Small intestine (tissue), 7 donors: Measurements from ENCODE around the gene DGKH. TPM values are rescaled to one million over a fixed set of nuclear protein-coding genes. Genes with fewer than 3 reads are reported as not detected.
"Not testable (repeated sequence)": the region's sequence is repeated elsewhere in the genome, so short reads cannot be mapped to it uniquely, and the experiment has no call there.

Experiments
- DNase-seq, 2 donors: peaks; one replicate each; pipeline versions ENCODE4 v3.0.0 to v3.0.0-alpha.2; 2013
- FAIRE-seq: peaks from 2 replicates; lab custom pipeline; 2012; peaks lifted over from hg19 to GRCh38; lab: Jason Lieb, UNC
- H3K27ac ChIP-seq, 3 donors: one replicate each; pipeline ENCODE4 v1.5.1; 2013; ENCODE audit warnings: low read length in 2 of 3, mild to moderate bottlenecking in 2 of 3, control low read depth in 1 of 3, inconsistent platforms in 1 of 3, low read depth in 1 of 3, moderate library complexity in 1 of 3
- H3K27me3 ChIP-seq, 3 donors: one replicate each; pipeline ENCODE4 v1.6.1; 2013; ENCODE audit warnings: low read length in 3 of 3, inconsistent platforms in 1 of 3; ENCODE audit not compliant: control insufficient read depth in 3 of 3, insufficient read depth in 3 of 3
- H3K36me3 ChIP-seq, 3 donors: one replicate each; pipeline ENCODE4 v1.6.1; 2013; ENCODE audit warnings: low read length in 3 of 3, inconsistent platforms in 1 of 3, low read depth in 1 of 3, mild to moderate bottlenecking in 1 of 3, moderate library complexity in 1 of 3; ENCODE audit not compliant: control insufficient read depth in 3 of 3, insufficient read depth in 2 of 3
- H3K4me1 ChIP-seq, 3 donors: one replicate each; pipeline ENCODE4 v1.6.1; 2013; ENCODE audit warnings: low read length in 2 of 3, inconsistent platforms in 1 of 3, low read depth in 1 of 3, mild to moderate bottlenecking in 1 of 3, moderate library complexity in 1 of 3; ENCODE audit not compliant: control insufficient read depth in 3 of 3, insufficient read depth in 2 of 3
- H3K4me3 ChIP-seq, 3 donors: one replicate each; pipeline ENCODE4 v1.5.1; 2013; ENCODE audit warnings: low read length in 3 of 3, control low read depth in 1 of 3, inconsistent platforms in 1 of 3, low read depth in 1 of 3, mild to moderate bottlenecking in 1 of 3, moderate library complexity in 1 of 3
- H3K9me3 ChIP-seq, 2 donors: one replicate each; pipeline ENCODE4 v1.6.1; 2013; ENCODE audit warnings: low read depth in 1 of 2, low read length in 1 of 2; ENCODE audit not compliant: control insufficient read depth in 2 of 2, insufficient read depth in 1 of 2
- WGBS, 3 donors: extraction: QIAGEN DNeasy Blood & Tissue Kit; methylation state at CpG; one replicate each; pipeline ENCODE4 v1.1.7; 2013; 5-methylcytosine and 5-hydroxymethylcytosine counted together
- polyA plus RNA-seq, 4 donors: library from polyadenylated mRNA; stranded (reverse) in 3 of 4; unstranded in 1 of 4; fragments of 200-250 nt in 3 of 4; fragments of 120-200 nt in 1 of 4; gene quantifications; one replicate each; pipeline versions ENCODE4 v1.2.1 to v1.2.3, GENCODE V29; 2013
- donor health status: healthy with polysubstance abuse.
- donor health status: control.
- donor health status: control.
- donor health status: Bipolar disorder and iron deficiency.
- donor health status: healthy.

Gene DGKH
- polyA plus RNA-seq, 4 donors: 0.45 to 4.5 (median 2.0) TPM

- not testable (repeated sequence) for DNase-seq, H3K4me1 ChIP-seq, FAIRE-seq, H3K36me3 ChIP-seq, H3K27ac ChIP-seq, H3K9me3 ChIP-seq, H3K4me3 ChIP-seq, H3K27me3 ChIP-seq
- WGBS, 3 donors: 97 to 100% (median 98%) methylated on average over 5 of the region's 5 CpGs
These were observed 178.3 kb downstream of the DGKH start for GRCh38 chr13:42226759-42227158.

DNA sequence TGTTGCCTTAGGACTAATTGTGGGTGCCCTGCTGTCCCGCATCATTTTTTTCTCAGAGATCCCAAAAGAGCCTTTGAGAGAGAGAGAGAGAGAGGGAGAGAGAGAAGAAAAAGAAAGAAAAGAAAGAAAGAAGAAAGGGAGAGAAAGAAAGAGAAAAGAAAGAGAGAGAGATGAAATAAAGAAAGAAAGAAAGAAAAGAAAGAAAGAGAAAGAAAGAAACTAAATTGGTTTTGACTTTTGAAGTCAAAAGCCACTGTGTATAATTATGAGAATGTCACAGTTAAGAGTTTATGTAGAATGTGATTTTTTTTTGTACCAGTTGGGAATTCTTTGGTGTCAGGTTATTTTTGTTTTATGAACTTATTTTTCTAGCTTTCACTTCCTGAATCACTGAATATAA, 180.1 kb downstream of the DGKH start:
- no peak overlapping the region for H3K27ac ChIP-seq
- peaks cover 0 to 6% (median 4%) of the 10 kb centered on the region in 3 donors for H3K36me3 ChIP-seq
- H3K27me3 ChIP-seq: no peaks in the 10 kb centered on the region
- no peak overlapping the region for H3K4me3 ChIP-seq
- no peaks in the 10 kb centered on the region for H3K9me3 ChIP-seq
- H3K4me1 ChIP-seq: no peaks in the 10 kb centered on the region
- no peak for DNase-seq
- 95 to 97% (median 97%) methylated on average over 1 of the region's 1 CpG for WGBS, 3 donors
- no peak for FAIRE-seq

GRCh38 chr13:42229287-42229686, 180.8 kb downstream of the DGKH start:
- Histone ChIP-seq H3K4me3 (no peak overlapping the region), H3K36me3 (peaks cover 0 to 6% (median 4%) of the 10 kb centered on the region in 3 donors), H3K9me3 (no peaks in the 10 kb centered on the region), H3K27me3 (no peaks in the 10 kb centered on the region), H3K4me1 (no peaks in the 10 kb centered on the region), H3K27ac (no peak overlapping the region)
- 85 to 89% (median 89%) methylated on average over 3 of the region's 3 CpGs for WGBS, 3 donors
- DNase-seq (no peak), FAIRE-seq (no peak)

DNA sequence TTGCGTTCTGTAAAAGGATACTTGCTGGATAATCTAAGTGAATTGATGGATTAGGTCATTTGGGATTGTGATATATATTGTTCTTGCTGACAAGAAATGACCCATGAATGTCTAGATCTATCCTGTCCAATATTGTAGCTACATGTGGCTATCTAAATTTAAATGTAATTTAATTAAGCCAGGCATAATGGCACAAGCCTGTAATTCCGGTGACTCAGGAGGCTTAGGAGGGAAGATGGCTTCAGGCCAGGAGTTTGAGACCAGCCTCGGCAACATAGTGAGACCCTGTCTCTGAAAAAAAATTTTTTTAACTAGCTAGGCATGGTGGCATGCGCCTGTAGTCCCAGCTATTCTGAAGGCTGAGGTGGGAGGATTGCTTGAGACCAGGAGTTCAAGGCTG, 184.2 kb downstream of the DGKH start:
- WGBS, 3 donors: 94 to 97% (median 96%) methylated on average over 4 of the region's 4 CpGs
- Histone ChIP-seq H3K4me1 (no peaks in the 10 kb centered on the region), H3K27me3 (no peaks in the 10 kb centered on the region), H3K27ac (no peak overlapping the region), H3K36me3 (peaks cover 0 to 1% (median 0%) of the 10 kb centered on the region in 3 donors), H3K9me3 (no peaks in the 10 kb centered on the region), H3K4me3 (no peak overlapping the region)
- DNase-seq (no peak), FAIRE-seq (no peak)

GRCh38 chr13:42233726-42234125, 185.3 kb downstream of the DGKH start:
- WGBS, 3 donors: 77 to 83% (median 79%) methylated on average over 1 of the region's 1 CpG
- DNase-seq: no peak
- Histone ChIP-seq H3K27ac (no peak overlapping the region), H3K9me3 (no peaks in the 10 kb centered on the region), H3K36me3 (peaks cover 0 to 1% (median 0%) of the 10 kb centered on the region in 3 donors), H3K27me3 (no peaks in the 10 kb centered on the region), H3K4me3 (no peak overlapping the region), H3K4me1 (no peaks in the 10 kb centered on the region)
- FAIRE-seq: no peak

- H3K4me1 ChIP-seq: no peaks in the 10 kb centered on the region
- no peak overlapping the region for H3K27ac ChIP-seq
- no peak overlapping the region for H3K4me3 ChIP-seq
- no peaks in the 10 kb centered on the region for H3K9me3 ChIP-seq
- DNase-seq (no peak), FAIRE-seq (no peak)
- no peaks in the 10 kb centered on the region for H3K27me3 ChIP-seq
- H3K36me3 ChIP-seq: no peaks in the 10 kb centered on the region
- 86 to 91% (median 88%) methylated on average over 1 of the region's 1 CpG for WGBS, 3 donors
These were observed 190.7 kb downstream of the DGKH start for GRCh38 chr13:42239161-42239560.

DNA sequence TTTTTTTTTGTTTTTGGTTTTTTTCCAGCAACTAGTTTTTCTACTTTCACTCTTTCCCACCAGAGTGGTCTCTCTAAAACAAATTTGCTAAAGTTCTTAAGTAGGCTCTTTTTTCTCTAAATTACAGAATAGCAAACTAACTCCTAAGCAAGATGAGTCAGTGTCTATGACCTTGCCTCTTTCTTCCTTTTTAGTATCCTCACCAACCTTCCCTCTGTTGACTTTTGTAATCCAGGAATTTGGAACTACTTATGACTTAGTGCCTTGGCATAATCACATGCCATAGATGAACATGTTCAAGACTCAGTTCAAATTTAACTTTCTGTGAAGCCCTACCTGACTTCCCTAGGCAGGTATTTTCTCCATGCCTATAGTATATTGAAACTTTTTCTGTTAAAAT, 191.2 kb downstream of the DGKH start:
- Histone ChIP-seq H3K9me3 (no peaks in the 10 kb centered on the region), H3K4me1 (no peaks in the 10 kb centered on the region), H3K27ac (no peak overlapping the region), H3K36me3 (no peaks in the 10 kb centered on the region), H3K27me3 (no peaks in the 10 kb centered on the region), H3K4me3 (no peak overlapping the region)
- no peak for FAIRE-seq
- DNase-seq: no peak

DNA sequence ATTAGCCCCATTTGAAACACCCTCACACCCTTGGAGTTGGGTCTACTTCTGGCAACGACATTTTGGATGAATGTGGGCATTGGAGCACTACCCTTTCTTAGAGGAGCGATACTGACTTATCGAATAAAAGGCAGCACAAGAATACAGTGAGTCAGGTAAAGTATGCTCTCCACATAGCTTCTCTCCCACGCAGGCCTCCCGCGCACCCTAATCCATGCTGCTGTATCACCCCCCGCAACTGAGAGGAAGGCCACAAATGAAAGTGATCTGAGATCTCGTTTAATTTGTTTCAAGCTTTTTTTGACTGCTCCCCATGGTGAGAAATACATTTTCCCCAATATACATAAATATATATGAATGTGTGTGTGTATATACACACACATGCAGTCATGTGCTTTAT, 198.1 kb downstream of the DGKH start:
- WGBS, 3 donors: 93 to 94% (median 93%) methylated on average over 8 of the region's 8 CpGs
- FAIRE-seq: no peak

GRCh38 chr13:42247883-42248282, 199.4 kb downstream of the DGKH start:
- DNase-seq (no peak), FAIRE-seq (no peak)
- no peaks in the 10 kb centered on the region for H3K36me3 ChIP-seq
- no peaks in the 10 kb centered on the region for H3K9me3 ChIP-seq
- 84 to 93% (median 91%) methylated on average over 2 of the region's 2 CpGs for WGBS, 3 donors
- no peak overlapping the region for H3K4me3 ChIP-seq
- H3K27me3 ChIP-seq: no peaks in the 10 kb centered on the region
- no peak overlapping the region for H3K27ac ChIP-seq
- H3K4me1 ChIP-seq: no peaks in the 10 kb centered on the region

More for the DNA sequence above, 198.1 kb downstream of the DGKH start:
- H3K4me1 ChIP-seq: no peaks in the 10 kb centered on the region
- no peak overlapping the region for H3K27ac ChIP-seq
- H3K36me3 ChIP-seq: no peaks in the 10 kb centered on the region
- no peak for DNase-seq
- no peaks in the 10 kb centered on the region for H3K27me3 ChIP-seq
- H3K4me3 ChIP-seq: no peak overlapping the region
- no peaks in the 10 kb centered on the region for H3K9me3 ChIP-seq
